ENCODE measurements around the gene NRDC.

DNA sequence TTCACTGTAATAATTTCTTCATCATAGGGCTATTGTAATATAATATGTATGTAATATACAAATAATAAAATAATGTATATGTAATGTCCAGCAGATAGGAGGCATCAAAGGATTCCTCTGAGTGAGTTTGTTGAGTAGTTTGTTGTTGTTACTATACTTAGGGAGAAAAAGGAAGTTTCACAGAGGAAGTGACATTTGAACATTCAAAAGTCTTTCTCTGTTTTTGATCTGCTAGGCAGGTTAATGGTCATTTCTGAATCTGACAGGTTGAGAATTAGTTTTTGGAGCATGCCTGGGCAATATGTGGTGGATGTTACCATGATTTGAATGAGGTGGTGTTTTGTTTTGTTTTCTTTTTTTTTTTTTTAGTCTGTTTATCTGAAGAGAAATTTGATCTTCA, 102.1 kb downstream of the NRDC start:
- TF ChIP-seq CTCF (IDR thresholded peaks at IDR 0.05), result no peak
- TF ChIP-seq POLR2A (IDR thresholded peaks at IDR 0.05), result no peak
- TF ChIP-seq EP300 (IDR thresholded peaks at IDR 0.05), result no peak

Data from sigmoid colon (tissue), 4 donors.